Thyroid gland (tissue), 4 donors: Measurements from ENCODE around the gene RNASE4.

Experiments
- CTCF ChIP-seq, 6 experiments: fragments of 200-600 bp in 3 of 6; fragments of 450-650 bp in 3 of 6; sonication (generic) in 3 of 6; IDR thresholded peaks; one replicate each; pipeline ENCODE4 v1.5.1; 2016 to 2019; ENCODE audit warnings: antibody characterized with exemption in 6 of 6, mild to moderate bottlenecking in 2 of 6, inconsistent platforms in 1 of 6, moderate library complexity in 1 of 6
- POLR2A ChIP-seq, 2 donors: fragments of 450-650 bp; IDR thresholded peaks; one replicate each; pipeline ENCODE4 v1.6.1; 2017; ENCODE audit warnings: antibody characterized with exemption in 2 of 2, mild to moderate bottlenecking in 2 of 2, moderate library complexity in 1 of 2

GRCh38 chr14:20658246-20658645 lies 26.1 kb upstream of the RNASE4 start:
- TF ChIP-seq POLR2A (IDR thresholded peaks at IDR 0.05) (no peak), CTCF (IDR thresholded peaks at IDR 0.05) (no peak)
